GM19324 (cell line): Measurements from ENCODE around the gene TTC31.

ENCODE experiments used
- ATAC-seq: cut with Tn5 transposase; IDR thresholded peaks from one replicate; pipeline ENCODE4 v1.9.1; 2021; ENCODE audit warnings: mild to moderate bottlenecking, moderate library complexity; ENCODE audit not compliant: unreplicated experiment, low FRiP score

The TTC31 gene

GRCh38 chr2:74522516-74522915 lies 39.6 kb downstream of the TTC31 start:
- no peak for ATAC-seq

- ATAC-seq = no peak
These were observed 41.1 kb downstream of the TTC31 start for GRCh38 chr2:74524005-74524404.

GRCh38 chr2:74524955-74525716 lies 42.3 kb downstream of the TTC31 start:
- ATAC-seq = no peak

- ATAC-seq = no peak
These were observed 43.1 kb downstream of the TTC31 start, which contains the start of gene DQX1 for GRCh38 chr2:74525717-74526648. DQX1 (minus strand) TSS chr2:74526231; CDS start chr2:74525729, 502 bp downstream.

DNA sequence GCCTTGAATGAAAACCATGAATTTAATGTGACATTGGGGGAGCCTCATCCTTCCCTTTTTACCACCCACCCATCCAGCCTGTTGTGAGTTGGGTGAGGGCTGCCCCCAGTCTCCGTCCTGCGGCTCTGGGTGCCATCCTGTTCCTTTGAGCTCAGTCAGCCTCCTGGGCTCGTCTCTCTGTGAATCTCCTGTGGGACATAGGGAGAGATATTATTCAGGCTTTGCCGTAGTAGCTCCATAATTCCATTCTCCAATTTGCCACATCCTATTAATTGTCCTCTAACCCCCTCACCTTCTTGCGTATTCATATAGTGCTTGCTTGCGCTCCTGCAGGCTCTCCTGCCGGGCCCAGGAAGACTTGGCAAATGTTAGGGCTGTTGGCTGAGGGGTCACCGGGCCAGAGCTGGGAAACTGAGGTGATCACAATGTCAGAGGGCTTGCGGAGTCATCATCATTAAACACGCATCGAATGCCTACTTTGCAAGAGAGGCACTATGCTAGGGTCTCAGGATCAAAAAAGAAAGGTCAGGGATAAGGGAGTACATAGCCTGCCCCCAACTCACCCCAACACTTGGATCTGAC lies 43.9 kb downstream of the TTC31 start:
- ATAC-seq = no peak

DNA sequence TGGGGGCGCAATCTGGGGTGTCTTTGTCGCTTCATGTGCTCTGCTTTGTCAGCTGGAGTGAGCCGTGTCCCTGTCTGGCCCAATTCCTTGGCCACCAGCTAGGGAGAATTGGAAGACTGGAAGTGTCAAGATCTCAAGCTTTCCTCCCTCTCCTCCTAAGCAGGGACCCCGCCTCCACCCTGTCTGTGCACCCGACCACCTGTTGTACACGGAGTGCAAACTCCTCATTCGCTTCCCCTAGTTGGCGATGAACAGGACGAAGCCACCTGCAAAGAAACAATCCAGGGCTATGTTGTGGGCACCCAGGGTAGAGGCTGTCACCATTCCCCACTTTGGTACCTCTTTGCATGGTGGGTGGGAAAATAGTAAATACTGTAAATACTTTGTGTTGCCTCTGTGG lies 44.9 kb downstream of the TTC31 start:
- ATAC-seq = no peak

GRCh38 chr2:74528600-74529356 lies 45.9 kb downstream of the TTC31 start:
- peak; percentile 10 for ATAC-seq

- ATAC-seq = peak; percentile 90
These were observed 46.7 kb downstream of the TTC31 start, which contains the start of the genes AUP1 and HTRA2 for GRCh38 chr2:74529357-74530238. AUP1 (minus strand) TSS chr2:74529706; CDS start chr2:74529629, 77 bp downstream. HTRA2 (plus strand) TSS chr2:74529933; CDS start chr2:74530007, 74 bp downstream.

GRCh38 chr2:74530239-74531187 lies 47.6 kb downstream of the TTC31 start:
- ATAC-seq = peak; percentile 22

GRCh38 chr2:74531666-74532065 lies 48.8 kb downstream of the TTC31 start:
- no peak for ATAC-seq

GRCh38 chr2:74532222-74532621 lies 49.3 kb downstream of the TTC31 start:
- ATAC-seq = no peak

GRCh38 chr2:74533464-74533863 lies 50.6 kb downstream of the TTC31 start:
- ATAC-seq = no peak

DNA sequence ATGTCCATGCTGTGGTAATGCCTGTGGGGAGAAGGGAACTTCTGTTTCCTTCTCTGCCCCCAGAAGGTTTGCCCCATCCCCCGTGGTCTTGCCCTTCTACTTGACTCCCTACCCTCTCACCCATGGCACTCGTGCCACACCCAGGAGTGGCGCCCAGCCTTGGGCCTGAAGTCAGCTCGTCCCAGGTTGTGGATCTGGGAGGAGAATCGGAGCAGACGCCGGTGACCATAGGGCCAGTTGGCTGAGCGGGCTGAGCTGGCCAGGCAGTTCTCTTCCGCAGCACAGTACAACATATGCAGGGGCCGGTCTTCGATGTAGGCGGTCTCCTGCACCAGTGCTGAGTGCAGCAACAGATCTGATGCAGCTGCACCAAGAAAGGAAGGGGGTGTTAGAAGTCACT lies 51.5 kb downstream of the TTC31 start:
- no peak for ATAC-seq

GRCh38 chr2:74535440-74535965 lies 52.6 kb downstream of the TTC31 start:
- ATAC-seq = no peak

- no peak for ATAC-seq
These were observed 53.5 kb downstream of the TTC31 start for GRCh38 chr2:74536166-74536950.

DNA sequence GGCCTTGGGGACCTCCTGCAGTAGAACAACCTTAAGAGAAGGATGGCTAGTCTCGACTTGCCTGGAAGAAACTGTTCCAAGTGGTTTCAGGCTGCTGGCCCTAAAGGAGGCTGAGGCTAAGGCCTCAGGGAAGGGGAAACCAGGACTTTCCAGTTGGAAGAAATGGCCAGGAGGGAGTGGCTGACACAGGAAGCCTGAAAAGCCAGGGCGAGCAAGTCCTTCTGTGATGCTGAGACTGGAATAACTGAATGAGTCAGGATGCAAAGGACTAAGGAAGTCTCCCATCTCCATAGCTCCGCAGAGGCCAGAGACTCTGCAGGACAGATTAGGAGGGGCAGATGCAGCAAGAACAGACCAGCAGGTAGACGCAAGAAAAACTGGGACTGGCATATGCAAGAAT lies 54.3 kb downstream of the TTC31 start:
- ATAC-seq = no peak

GRCh38 chr2:74538881-74539339 lies 56.0 kb downstream of the TTC31 start:
- no peak for ATAC-seq
